Measurements from ENCODE around the gene EML2.
"Not testable (repeated sequence)": the region's sequence is repeated elsewhere in the genome, so short reads cannot be mapped to it uniquely, and the experiment has no call there.

Gene EML2

DNA sequence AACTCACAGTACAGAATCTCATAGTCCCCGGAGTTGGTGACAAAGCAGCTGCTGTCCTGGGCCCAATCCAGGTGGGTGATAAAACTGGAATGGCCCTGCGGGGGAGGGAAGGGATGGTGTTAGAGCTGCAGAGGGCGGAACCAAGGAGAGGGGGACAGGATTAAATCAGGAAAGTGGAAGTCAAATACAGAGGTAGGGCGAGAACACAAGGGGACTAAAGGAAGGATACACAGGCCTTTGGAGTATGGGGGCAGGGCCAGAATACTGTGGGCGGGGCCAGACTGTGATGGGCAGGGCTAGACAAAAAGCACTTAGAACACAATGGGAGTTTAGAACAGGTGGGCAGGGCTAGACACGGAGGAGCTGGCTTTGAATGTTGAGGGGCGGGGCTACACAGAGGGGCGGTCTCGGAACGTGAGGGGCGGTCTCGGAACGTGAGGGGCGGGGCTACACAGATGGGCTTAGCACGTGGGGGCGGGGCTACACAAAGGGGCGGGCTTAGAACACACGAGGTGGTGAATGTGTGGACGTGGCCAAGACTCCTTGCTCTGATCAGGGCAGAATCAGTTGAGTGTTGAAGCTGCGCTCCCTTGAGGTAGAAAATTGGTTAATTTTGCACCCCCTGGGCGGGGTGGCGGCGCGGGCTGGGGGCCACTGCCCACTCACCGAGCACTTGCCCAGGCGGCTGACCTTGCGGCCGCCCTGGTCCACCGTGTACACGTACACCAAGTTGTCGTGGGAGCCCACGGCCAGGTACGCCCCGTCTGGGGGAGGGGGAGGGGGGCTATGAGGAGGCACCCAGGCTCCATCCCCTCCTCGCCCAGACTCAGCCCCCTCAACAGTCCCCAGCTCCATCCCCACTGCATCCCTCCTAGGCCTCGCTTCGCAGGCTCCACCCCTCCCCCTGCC is 23.1 kb downstream of the EML2 start:
- DNase-seq = peak; percentile 70

- not testable (repeated sequence) for DNase-seq
These were observed 24.1 kb downstream of the EML2 start for GRCh38 chr19:45615056-45615455.

DNA sequence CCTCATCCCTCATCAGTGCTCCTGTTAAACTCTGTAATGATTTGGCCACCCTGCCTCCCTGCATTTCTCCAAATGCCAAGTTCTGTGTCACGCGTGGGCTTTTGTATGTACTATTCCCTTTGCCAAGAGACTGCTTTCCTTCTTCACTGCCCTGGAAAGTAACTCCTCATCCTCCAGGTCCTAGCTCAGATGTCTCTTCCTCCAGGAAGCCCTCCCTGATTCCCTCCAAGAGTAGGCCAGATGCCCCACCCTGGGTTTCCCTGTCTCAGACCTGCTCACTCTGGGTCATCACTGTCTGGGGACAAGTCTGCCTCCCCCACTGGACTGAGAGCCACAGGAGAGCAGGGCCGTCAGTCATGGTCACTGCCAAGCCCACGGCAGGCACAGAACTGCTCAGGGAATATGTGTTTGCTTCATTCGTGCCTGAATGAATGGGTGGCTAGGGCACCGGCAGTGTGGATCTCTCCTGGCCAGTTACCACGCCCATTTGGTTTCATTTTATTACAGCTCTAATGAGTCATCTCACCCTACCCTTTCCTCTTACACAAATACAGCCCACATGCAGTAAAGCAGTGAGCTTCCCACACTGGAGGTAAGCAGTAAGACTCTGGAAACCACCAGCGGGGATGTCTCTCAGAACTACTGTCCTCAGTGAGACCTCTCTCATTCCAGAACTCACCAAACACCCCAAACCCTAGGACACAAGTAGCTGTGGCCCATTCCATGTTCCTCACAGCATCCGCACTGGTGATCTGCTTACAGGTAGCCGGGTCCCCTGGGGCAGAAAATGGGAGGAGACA is 25.1 kb downstream of the EML2 start:
- peak; percentile 89 for DNase-seq

- DNase-seq = no peak
These were observed 30.2 kb downstream of the EML2 start for GRCh38 chr19:45608948-45609347.

GRCh38 chr19:45607071-45608029 is 31.8 kb downstream of the EML2 start:
- peak; percentile 71 for DNase-seq

GRCh38 chr19:45601524-45602374 is 37.4 kb downstream of the EML2 start, which contains the start of gene GPR4:
GPR4 (minus strand) TSS chr19:45602212; CDS start chr19:45591866, 10,346 bp downstream.
- DNase-seq = no peak

DNA sequence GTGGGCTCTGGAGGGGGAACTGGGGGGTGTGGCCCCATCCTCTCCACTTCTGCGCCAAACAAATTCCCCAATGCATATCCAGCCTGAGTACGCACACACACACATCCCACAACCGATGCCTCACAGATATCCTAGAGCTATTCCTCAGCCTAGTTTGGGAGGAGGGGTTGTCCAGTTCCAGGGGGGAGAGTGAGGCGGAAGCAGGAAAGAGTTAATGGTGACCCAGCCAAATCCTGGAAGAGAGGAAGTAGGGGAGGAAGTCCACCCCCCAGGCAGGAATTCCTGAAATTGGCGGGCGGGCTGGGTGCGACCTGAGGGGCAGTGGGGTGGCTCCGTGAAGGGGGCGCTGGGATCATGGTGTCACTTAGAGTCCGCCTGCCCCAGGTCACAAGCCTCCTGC is 38.1 kb downstream of the EML2 start:
- DNase-seq = no peak

DNA sequence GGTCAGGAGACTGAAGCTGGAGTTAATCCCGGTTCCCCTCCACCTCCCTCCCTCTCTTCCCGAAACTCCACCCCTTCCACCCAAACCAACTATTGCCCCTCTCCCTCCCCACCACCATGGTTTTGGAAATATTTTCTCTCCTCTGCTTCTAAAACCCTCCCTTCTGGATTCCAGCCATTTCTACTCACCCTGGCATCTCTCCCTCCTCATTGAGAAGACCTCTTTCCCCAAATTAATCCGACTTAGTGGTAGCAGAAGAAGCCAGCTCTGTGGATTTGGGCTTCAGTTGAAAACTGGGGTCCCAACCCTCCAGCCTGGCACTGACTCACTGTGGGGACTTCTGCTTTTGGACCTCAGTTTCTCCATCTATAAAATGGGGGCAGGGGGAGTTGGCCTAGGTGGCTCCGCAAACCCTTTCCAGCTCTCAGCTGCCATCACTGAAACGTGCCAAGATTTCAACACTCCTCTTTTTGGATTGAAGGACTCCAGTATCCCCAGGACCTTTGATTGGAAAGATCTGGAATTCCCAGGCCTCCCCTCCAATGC is 38.8 kb downstream of the EML2 start:
- DNase-seq = no peak

- no peak for DNase-seq
These were observed 39.9 kb downstream of the EML2 start for GRCh38 chr19:45599286-45599685.

GRCh38 chr19:45598267-45599001 is 40.8 kb downstream of the EML2 start:
- DNase-seq = peak; percentile 27

DNA sequence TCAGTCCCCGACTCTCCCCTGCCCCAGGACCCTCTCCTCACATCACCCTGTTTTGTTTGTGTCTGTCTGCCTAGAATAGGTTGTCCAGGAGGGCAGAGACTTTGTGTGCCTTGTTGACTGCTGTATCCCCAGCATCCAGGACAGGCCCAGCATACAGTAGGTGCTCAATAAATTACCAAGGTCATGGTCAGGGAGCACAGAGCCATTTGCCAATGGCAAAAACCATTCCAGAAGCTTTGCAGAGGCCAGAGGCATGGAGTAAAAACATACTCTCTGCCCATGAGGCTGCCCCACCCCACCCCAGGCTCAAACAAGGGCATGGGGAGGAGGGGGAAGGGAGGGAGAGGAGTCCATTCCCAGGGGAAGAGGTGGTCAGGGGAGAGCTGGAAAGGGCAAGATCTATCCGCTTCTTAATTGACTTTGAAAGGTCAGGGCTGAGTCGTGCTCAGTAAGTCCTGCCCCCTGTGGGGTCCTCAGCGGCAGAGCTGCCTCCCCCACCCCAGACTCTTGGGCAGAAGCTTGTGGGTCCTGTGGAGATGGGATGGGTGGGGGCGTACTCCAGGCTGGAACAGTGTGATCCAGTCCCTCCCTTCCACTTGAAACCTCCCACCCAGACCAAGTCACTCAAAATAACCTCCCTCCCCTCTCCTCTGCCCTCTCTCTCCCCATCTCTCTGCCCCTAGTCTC is 41.6 kb downstream of the EML2 start:
- DNase-seq = no peak

- no peak for DNase-seq
These were observed 43.4 kb downstream of the EML2 start for GRCh38 chr19:45595814-45596213.

GRCh38 chr19:45593520-45593919 is 45.7 kb downstream of the EML2 start:
- DNase-seq = no peak

- DNase-seq = no peak
These were observed 46.8 kb downstream of the EML2 start for GRCh38 chr19:45592366-45592765.

- DNase-seq = no peak
These were observed 47.6 kb downstream of the EML2 start for GRCh38 chr19:45591638-45592005.

- DNase-seq = peak; percentile 34
These were observed 48.1 kb downstream of the EML2 start for GRCh38 chr19:45591004-45591637.

GRCh38 chr19:45590300-45591003 is 48.7 kb downstream of the EML2 start:
- DNase-seq = no peak

GRCh38 chr19:45589768-45590167 is 49.4 kb downstream of the EML2 start:
- no peak for DNase-seq

DNA sequence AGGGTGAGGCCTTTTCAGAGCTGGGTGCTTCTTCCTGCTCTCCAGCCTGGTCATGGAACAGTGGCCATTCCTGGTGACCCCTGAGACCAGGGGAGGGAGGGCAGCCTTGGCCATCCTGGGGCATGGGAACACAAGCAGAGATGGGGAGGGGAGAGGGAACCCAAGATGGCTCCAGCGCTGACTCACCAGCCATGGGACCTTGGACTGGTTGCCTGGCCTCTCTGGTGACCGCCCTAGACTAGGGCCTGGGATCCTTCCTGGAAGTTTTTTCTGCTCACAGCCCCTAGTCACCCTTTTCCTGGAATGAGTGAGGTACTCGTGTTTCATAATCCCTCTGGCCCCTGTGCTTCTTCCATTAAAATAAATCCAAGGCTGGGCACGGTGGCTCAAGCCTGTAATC is 51.3 kb downstream of the EML2 start:
- DNase-seq = peak; percentile 34
